Loucy (cell line): Measurements from ENCODE around the gene PEAR1.

Experiments
- H2AFZ ChIP-seq: fragments of 200-600 bp; sonication (generic); 2 replicates; pipeline ENCODE4 v1.6.0; 2016; ENCODE audit warnings: antibody characterized with exemption, mild to moderate bottlenecking, low read length, moderate library complexity
- H3F3A ChIP-seq: fragments of 200-600 bp; 2 replicates; pipeline ENCODE4 v1.6.0; 2016; ENCODE audit warnings: antibody characterized with exemption, low read depth, mild to moderate bottlenecking
- H3K27me3 ChIP-seq: fragments of 200-600 bp; sonication (generic); 2 replicates; pipeline ENCODE4 v1.6.1; 2014; ENCODE audit warnings: low read length, mild to moderate bottlenecking; ENCODE audit not compliant: insufficient read depth, poor library complexity, severe bottlenecking
- H3K36me3 ChIP-seq: fragments of 200-600 bp; sonication (generic); 2 replicates; pipeline ENCODE4 v1.6.1; 2016; ENCODE audit warnings: low read length; ENCODE audit not compliant: insufficient read depth
- H3K4me1 ChIP-seq: fragments of 200-600 bp; sonication (generic); 2 replicates; pipeline ENCODE4 v1.5.1; 2014; ENCODE audit warnings: low read length, mild to moderate bottlenecking; ENCODE audit not compliant: insufficient read depth, poor library complexity, severe bottlenecking
- H3K4me2 ChIP-seq: fragments of 200-600 bp; sonication (generic); 2 replicates; pipeline ENCODE4 v1.6.0; 2014; ENCODE audit warnings: antibody characterized with exemption, low read length, low read depth, mild to moderate bottlenecking; ENCODE audit not compliant: poor library complexity, severe bottlenecking
- H3K4me3 ChIP-seq: fragments of 200-600 bp; sonication (generic); 2 replicates; pipeline ENCODE4 v1.5.1; 2014; ENCODE audit warnings: low read length, mild to moderate bottlenecking, mixed read lengths; ENCODE audit not compliant: poor library complexity, severe bottlenecking
- H3K79me2 ChIP-seq: fragments of 200-600 bp; sonication (generic); 2 replicates; pipeline ENCODE4 v1.6.1; 2014; ENCODE audit warnings: low read length; ENCODE audit not compliant: insufficient read depth
- H3K9ac ChIP-seq: fragments of 200-600 bp; sonication (generic); 2 replicates; pipeline ENCODE4 v1.6.0; 2014; ENCODE audit warnings: mild to moderate bottlenecking, low read depth, low read length, moderate library complexity; ENCODE audit not compliant: poor library complexity, severe bottlenecking
- H3K9me2 ChIP-seq: fragments of 200-600 bp; sonication (generic); replicated peaks from 2 replicates; pipeline ENCODE4 v1.6.1; 2016; ENCODE audit warnings: low read depth, low read length, mixed read lengths
- H3K9me3 ChIP-seq: fragments of 200-600 bp; sonication (generic); 2 replicates; pipeline ENCODE4 v1.6.1; 2014; ENCODE audit warnings: mild to moderate bottlenecking, antibody characterized with exemption, low read length, low read depth; ENCODE audit not compliant: insufficient read depth
- H4K20me1 ChIP-seq: fragments of 200-600 bp; sonication (generic); 2 replicates; pipeline ENCODE4 v1.6.0; 2014; ENCODE audit warnings: antibody characterized with exemption, low read length, mild to moderate bottlenecking; ENCODE audit not compliant: insufficient read depth, poor library complexity, severe bottlenecking
- EZH2phosphoT487 ChIP-seq: fragments of 200-600 bp; IDR thresholded peaks from 2 replicates; pipeline ENCODE4 v1.6.1; 2018; ENCODE audit warnings: antibody characterized with exemption, mild to moderate bottlenecking, moderate library complexity, borderline replicate concordance
- TF ChIP-seq, protein P1 (sequence below): fragments of 200-600 bp; sonication (generic); conservative IDR thresholded peaks from 2 replicates; pipeline ENCODE4 v1.5.1; 2014; ENCODE audit warnings: mild to moderate bottlenecking, antibody characterized with exemption, low read length

Gene PEAR1

DNA sequence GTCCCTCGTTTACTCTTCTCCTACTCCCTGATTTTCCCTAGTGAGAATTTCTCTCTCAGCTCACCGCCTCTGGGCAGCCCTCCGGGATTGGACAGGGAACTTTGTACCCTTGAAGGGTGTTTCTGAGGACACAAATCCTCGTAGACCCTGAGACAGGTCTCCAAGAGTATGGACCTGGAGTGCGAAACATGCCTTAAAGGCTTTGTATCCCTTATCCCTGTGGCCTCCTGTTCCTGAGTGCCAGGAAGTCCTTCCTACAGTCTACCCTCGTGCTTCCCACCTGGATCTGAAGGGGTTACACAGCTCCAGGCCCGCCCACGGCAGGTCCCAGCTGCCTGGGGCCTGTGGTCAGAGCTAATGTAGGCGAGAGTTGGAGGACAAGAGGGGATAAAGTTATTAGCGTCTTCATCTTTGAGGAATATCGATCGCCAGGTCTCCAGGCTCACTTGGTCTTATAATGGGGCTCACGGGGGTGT lies 7.6 kb upstream of the PEAR1 start:
- Histone ChIP-seq H3K9me3 (no peaks in the 10 kb centered on the region), H4K20me1 (no peaks in the 10 kb centered on the region), H3K36me3 (no peaks in the 10 kb centered on the region), H3K79me2 (no peaks in the 10 kb centered on the region), H3K4me1 (no peaks in the 10 kb centered on the region), H3K9me2 (no peaks in the 10 kb centered on the region), H3K4me3 (no peak overlapping the region), H2AFZ (no peak overlapping the region), H3F3A (no peaks in the 10 kb centered on the region), H3K4me2 (no peak overlapping the region), H3K27me3 (no peaks in the 10 kb centered on the region), H3K9ac (no peak overlapping the region)
- TF ChIP-seq, protein P1, sequence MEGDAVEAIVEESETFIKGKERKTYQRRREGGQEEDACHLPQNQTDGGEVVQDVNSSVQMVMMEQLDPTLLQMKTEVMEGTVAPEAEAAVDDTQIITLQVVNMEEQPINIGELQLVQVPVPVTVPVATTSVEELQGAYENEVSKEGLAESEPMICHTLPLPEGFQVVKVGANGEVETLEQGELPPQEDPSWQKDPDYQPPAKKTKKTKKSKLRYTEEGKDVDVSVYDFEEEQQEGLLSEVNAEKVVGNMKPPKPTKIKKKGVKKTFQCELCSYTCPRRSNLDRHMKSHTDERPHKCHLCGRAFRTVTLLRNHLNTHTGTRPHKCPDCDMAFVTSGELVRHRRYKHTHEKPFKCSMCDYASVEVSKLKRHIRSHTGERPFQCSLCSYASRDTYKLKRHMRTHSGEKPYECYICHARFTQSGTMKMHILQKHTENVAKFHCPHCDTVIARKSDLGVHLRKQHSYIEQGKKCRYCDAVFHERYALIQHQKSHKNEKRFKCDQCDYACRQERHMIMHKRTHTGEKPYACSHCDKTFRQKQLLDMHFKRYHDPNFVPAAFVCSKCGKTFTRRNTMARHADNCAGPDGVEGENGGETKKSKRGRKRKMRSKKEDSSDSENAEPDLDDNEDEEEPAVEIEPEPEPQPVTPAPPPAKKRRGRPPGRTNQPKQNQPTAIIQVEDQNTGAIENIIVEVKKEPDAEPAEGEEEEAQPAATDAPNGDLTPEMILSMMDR: no peak
- no peak for TF ChIP-seq EZH2phosphoT487

DNA sequence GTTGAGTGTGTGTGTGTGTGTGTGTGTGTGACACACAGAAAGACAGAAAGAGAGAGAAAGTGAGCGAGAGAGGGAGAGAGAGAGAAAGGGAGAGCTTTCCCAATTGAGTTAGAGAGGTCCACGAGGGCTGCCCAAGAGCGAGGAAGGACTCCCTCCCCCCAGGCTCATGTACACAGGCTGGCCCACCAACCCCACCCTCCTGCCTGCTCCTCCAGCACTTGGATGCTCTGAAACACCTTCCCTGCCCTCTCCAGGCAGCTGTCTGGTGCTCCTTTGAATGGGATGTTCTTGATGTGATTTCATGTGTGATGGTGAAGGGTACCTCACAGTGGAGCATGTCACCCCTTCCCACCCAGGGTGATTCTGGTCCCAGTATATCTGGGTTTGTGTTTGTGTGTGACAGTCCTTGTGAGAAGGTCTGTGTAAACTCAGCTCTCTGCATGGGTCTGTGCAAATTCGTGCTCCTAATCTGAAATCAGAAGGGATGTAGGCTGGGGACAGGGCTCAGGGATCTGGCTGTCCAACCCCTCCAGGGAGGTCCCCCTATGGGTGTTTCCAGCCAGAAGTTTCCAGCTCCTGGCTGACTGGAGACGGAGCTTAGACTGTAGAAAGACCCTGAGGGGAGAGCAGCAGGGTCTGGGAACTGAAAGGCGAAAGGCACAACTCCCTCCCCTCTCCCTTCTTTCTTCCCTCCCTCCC lies 6.8 kb upstream of the PEAR1 start:
- H3K9ac ChIP-seq: no peak overlapping the region
- no peaks in the 10 kb centered on the region for H3K9me3 ChIP-seq
- H4K20me1 ChIP-seq: no peaks in the 10 kb centered on the region
- no peak overlapping the region for H2AFZ ChIP-seq
- H3K9me2 ChIP-seq: no peaks in the 10 kb centered on the region
- H3K4me1 ChIP-seq: no peaks in the 10 kb centered on the region
- no peaks in the 10 kb centered on the region for H3K79me2 ChIP-seq
- no peaks in the 10 kb centered on the region for H3K27me3 ChIP-seq
- TF ChIP-seq EZH2phosphoT487: no peak
- TF ChIP-seq, protein P1: no peak
- no peaks in the 10 kb centered on the region for H3K36me3 ChIP-seq
- no peak overlapping the region for H3K4me3 ChIP-seq
- no peaks in the 10 kb centered on the region for H3F3A ChIP-seq
- no peak overlapping the region for H3K4me2 ChIP-seq

DNA sequence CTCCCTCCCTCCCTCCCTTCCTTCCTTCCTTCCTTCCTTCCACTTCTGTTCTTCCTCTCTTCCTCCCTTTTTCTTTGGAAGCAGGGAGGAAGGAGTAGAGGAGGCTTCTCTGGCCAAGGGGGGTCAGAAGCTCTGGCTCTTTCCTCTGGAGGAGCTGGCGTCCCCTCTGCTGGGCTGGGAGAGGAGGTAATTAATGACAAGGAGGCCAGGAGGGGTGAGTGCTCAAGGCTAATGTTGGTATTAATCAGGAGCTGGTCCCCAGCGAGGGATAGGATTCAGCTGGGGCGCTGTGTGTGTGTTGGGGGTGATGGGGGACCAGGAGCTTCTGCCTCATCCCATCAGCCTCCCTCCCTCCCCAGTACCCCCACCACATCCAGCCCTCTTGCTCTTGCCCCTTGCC lies 6.2 kb upstream of the PEAR1 start:
- no peaks in the 10 kb centered on the region for H3K4me1 ChIP-seq
- no peak overlapping the region for H2AFZ ChIP-seq
- H3K79me2 ChIP-seq: no peaks in the 10 kb centered on the region
- H3K4me2 ChIP-seq: no peak overlapping the region
- no peaks in the 10 kb centered on the region for H3F3A ChIP-seq
- H3K9me3 ChIP-seq: no peaks in the 10 kb centered on the region
- no peaks in the 10 kb centered on the region for H3K27me3 ChIP-seq
- no peaks in the 10 kb centered on the region for H4K20me1 ChIP-seq
- H3K9me2 ChIP-seq: no peaks in the 10 kb centered on the region
- TF ChIP-seq, protein P1: no peak
- no peak for TF ChIP-seq EZH2phosphoT487
- H3K9ac ChIP-seq: no peak overlapping the region
- no peaks in the 10 kb centered on the region for H3K36me3 ChIP-seq
- H3K4me3 ChIP-seq: no peak overlapping the region
